ENCODE results near the gene HOXA6.

DNA sequence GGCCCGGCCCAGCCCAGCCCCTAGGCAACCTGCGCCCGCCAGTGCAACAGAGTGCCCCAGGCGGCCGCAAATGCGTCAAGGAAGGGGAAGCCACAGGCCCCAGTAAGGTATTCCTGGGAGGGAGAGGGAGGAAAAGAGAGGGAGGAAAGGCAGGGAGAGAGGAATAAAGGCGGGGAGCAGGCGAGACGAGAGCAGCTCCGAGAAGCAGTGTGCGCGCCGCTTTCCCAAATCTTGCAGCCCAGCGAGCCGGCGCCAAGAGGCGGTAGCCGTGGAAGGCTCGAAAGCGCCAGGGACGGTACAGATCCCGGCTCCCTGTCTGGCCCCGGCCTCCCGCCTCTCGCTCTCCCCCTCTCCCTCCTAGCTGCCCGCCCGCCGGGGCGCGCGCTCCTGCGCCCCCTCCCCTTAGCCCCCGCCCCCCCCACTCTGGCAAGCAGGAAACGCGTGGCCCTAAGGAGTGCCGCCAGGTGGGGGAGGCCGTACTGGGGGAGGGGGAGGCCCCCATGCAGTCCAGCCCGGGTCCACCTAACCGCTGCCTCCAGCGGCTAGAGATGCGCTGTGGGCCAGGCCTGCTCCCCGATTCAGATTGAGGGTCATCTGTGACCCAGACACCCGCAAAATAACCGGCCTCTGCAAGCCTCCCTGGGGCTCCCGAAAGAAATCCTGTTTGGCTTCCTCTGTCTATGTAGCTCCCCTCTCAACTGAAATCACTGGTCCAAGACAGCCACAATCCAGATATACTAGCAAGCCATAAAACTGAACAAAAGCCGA lies 22.3 kb upstream of the HOXA6 start:
- TF ChIP-seq, protein P1, sequence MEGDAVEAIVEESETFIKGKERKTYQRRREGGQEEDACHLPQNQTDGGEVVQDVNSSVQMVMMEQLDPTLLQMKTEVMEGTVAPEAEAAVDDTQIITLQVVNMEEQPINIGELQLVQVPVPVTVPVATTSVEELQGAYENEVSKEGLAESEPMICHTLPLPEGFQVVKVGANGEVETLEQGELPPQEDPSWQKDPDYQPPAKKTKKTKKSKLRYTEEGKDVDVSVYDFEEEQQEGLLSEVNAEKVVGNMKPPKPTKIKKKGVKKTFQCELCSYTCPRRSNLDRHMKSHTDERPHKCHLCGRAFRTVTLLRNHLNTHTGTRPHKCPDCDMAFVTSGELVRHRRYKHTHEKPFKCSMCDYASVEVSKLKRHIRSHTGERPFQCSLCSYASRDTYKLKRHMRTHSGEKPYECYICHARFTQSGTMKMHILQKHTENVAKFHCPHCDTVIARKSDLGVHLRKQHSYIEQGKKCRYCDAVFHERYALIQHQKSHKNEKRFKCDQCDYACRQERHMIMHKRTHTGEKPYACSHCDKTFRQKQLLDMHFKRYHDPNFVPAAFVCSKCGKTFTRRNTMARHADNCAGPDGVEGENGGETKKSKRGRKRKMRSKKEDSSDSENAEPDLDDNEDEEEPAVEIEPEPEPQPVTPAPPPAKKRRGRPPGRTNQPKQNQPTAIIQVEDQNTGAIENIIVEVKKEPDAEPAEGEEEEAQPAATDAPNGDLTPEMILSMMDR (IDR thresholded peaks at IDR 0.05): no peak
- no peak for TF ChIP-seq POLR2A (IDR thresholded peaks at IDR 0.05)

Measured in heart left ventricle (tissue), 13 donors.